SH-SY5Y (cell line): ENCODE measurements around the gene TCF4.

Experiments
- GATA2 ChIP-seq: IDR thresholded peaks from 2 replicates; pipeline ENCODE4 v1.6.1; 2011; ENCODE audit warnings: mild to moderate bottlenecking, low read depth, low read length
- GATA3 ChIP-seq: IDR thresholded peaks from 2 replicates; pipeline ENCODE4 v1.6.1; 2011; ENCODE audit warnings: low read depth, mild to moderate bottlenecking, low read length, moderate library complexity

The TCF4 gene

GRCh38 chr18:55419947-55420664 lies 167.9 kb downstream of the TCF4 start:
- no peak for TF ChIP-seq GATA3
- TF ChIP-seq GATA2 = no peak

DNA sequence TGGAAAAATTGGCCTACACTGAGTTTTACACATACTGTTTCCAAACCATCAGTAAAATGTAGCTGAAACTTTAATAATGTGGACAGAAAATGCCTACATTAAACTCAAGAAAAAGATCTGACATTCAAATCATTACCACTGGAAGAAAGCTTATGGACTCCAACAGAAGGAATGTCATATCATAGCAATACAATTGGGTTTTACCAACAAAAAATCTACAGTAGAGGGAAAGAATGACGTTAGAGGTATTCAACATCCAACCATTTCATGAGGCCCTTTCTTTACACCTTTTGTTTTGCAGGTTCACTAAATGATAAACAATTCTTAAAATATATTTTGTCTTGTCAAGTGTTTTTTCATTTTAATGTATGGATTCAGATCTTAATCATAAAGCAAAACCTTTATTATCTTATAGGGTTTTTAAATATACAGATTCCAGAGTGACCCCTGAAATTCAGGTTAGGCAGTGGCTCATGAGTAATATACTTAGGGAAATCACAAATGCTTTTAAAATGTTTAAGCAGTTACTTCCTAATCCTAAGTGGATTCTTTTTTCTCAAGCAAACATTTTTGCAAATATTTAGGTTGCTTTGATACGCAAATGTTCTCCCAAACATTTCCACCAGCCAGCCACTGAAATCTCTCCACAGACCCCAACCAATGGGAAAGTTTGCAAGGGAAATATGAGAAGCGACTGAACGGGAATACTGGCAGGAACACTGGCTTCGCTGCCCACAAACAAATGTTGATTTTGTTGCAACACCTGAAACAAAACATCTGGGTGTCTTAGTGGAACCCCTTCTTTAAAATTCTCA lies 168.7 kb downstream of the TCF4 start:
- TF ChIP-seq GATA2 = no peak
- no peak for TF ChIP-seq GATA3

DNA sequence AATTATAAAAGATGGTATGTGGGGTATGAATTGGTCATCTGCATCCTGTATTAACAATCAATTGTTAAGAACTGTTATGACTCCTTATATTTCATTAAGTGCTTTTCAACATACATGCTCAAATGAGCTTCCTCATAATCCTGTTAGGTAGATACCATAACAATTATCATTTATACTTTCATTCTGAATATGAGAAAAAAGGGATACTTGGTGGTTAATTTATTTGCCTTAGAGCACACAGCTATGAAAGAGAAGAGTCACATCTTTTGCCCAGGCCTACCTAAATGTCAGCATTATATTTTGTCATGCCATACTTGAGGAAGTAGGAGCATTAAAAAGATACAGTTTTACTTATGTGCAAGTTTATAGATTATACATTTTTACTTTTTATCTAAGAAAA lies 169.6 kb downstream of the TCF4 start:
- no peak for TF ChIP-seq GATA3
- no peak for TF ChIP-seq GATA2

- TF ChIP-seq GATA3 (no peak), GATA2 (no peak)
These were observed 171.2 kb downstream of the TCF4 start for GRCh38 chr18:55416791-55417190.

DNA sequence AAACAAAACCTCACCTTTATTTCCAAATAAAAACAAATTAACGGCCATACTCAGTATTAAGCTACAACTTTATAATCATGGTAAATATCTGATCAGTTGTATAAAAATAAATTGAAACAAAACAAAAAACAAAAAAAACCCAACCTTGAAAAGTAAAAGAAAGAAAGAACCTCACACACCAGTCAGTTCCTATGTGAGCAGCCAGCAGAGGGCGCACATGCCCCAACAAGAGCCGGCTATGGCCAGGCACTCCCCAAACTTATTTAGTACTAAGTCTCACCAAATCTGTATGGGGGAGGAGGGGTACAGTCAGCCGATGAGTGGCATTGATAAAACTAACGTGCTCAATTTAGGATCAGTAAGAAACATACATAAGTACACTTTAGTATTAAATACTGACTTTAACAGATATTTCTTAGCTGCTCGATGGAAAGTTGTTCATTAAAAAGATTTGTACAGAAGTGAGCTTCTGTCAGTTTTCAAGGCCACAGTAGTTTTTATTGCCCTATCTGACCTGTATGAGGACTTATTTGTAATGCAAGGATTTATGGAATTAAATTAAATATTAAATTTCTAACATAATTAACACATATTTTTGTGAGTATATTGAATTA lies 172.6 kb downstream of the TCF4 start:
- TF ChIP-seq GATA2 (no peak), GATA3 (no peak)

GRCh38 chr18:55414475-55414874 lies 173.5 kb downstream of the TCF4 start:
- TF ChIP-seq GATA3 = no peak
- TF ChIP-seq GATA2 = no peak

- no peak for TF ChIP-seq GATA3
- no peak for TF ChIP-seq GATA2
These were observed 174.5 kb downstream of the TCF4 start for GRCh38 chr18:55413474-55413873.

- TF ChIP-seq GATA3 = no peak
- TF ChIP-seq GATA2 = peak; percentile 5; the same call in 1 of the 2 replicates
These were observed 180.0 kb downstream of the TCF4 start for GRCh38 chr18:55407774-55408535.

DNA sequence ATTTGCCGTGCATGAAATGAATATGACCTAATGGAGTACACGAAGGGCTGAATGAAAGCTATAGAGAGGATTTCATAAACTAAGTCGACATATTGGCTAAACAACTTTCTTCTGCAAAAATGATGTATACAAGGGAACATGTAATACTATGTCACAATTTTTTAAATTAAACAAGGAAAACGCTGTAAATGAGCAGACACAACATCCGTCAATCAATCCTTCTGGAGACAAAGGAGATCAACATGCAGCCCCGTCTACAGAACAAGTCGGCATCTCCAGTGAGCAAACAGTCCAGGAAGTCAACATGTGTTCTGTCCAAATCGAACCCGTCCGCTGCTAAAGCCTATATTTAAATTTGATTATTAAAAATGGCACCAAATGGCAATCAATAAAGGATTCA lies 180.8 kb downstream of the TCF4 start:
- TF ChIP-seq GATA3 (no peak), GATA2 (no peak)

DNA sequence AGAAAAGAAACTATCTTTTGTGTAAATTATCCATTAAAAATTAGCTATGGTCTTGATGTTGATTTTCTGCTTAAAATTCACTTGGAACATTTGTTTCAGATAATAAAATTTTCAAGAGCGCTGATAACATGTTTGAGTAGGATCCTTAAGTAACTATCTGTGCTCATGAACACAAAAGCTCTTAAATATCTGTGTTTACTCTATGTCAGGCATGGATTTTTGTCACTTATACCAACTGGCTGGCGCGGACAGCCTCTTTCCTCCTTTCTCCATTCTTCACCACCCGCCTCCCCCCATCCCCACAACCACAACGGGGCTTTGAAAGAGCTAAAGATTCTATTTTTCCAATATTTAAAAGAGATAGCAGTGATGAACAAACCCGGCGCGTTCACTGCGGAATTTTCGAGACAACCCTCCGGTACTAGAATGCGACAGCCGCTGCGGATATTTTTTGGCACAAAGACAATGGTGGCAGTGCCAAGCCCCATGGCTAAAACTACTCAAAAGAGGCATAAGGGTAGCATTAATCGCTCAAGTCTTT lies 181.5 kb downstream of the TCF4 start:
- TF ChIP-seq GATA3 (no peak), GATA2 (no peak)

DNA sequence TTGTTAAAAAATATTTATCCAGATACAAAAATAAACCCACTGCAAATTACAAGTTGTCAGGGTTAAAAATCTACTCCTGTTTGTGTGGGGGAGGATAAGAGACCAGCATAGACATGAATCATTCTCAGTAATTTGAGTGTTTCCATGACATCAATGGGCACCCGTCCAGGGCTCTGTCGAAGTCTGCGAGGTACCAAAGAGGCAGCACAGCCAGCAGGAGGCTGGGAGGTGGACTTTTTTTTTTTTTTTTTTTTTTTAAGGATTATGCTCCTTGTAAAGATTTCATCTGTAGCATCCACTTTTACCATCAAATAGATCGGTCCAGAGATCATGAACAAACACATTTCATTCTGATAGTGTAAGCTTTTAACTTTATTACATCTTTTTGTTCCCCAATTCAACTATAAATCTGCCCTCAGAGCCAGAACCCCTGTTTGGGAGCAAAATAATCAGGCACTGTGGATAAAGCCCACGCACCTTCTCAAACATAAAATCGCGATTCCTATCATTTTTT lies 182.0 kb downstream of the TCF4 start:
- TF ChIP-seq GATA2 (peak; percentile 84), GATA3 (peak; percentile 84)

GRCh38 chr18:55405475-55405874 lies 182.5 kb downstream of the TCF4 start:
- TF ChIP-seq GATA3 = no peak
- no peak for TF ChIP-seq GATA2

GRCh38 chr18:55404832-55405465 lies 183.0 kb downstream of the TCF4 start:
- TF ChIP-seq GATA3 (no peak), GATA2 (no peak)
